Mucosa of descending colon (tissue), 3 donors: ENCODE data around the gene ERMP1. TPM values are rescaled to one million over a fixed set of nuclear protein-coding genes. Genes with fewer than 3 reads are reported as not detected.
"Not testable (repeated sequence)": the region's sequence is repeated elsewhere in the genome, so short reads cannot be mapped to it uniquely, and the experiment has no call there.

ENCODE experiments used
- ATAC-seq: fragments of 200-7000 bp; cut with Tn5 transposase; one replicate; pipeline ENCODE4 v1.9.1; 2020; ENCODE audit warnings: mild to moderate bottlenecking, moderate library complexity
- DNase-seq, 3 donors: peaks; one replicate each; pipeline ENCODE4 v3.0.0-alpha.2; 2020
- H3K36me3 ChIP-seq: fragments of 200-600 bp; one replicate; pipeline ENCODE4 v1.8.0; 2021; ENCODE audit warnings: low read depth, mild to moderate bottlenecking
- H3K4me1 ChIP-seq: fragments of 200-600 bp; one replicate; pipeline ENCODE4 v1.8.0; 2021; ENCODE audit warnings: low read depth, mild to moderate bottlenecking
- H3K4me3 ChIP-seq: fragments of 200-600 bp; one replicate; pipeline ENCODE4 v1.8.0; 2021; ENCODE audit warnings: mild to moderate bottlenecking
- H3K9me3 ChIP-seq: fragments of 200-600 bp; one replicate; pipeline ENCODE4 v1.8.0; 2021; ENCODE audit warnings: mild to moderate bottlenecking
- intact Hi-C, 2 donors: fragments of 100-400 bp; cut with DNase I in 1 of 2; cut with micrococcal nuclease in 1 of 2; formaldehyde crosslinking; loops; one replicate each; pipeline versions ENCODE4 v1.11.0 to v1.11.1; 2022; cut with DNase I, micrococcal nuclease
- total RNA-seq, 3 donors: library from RNA; stranded (reverse); fragmentation: NEBNext Ultra II Directional in 2 of 3; extraction: Animal tissue kit (Norgen Biotek cat#: 25700) in 2 of 3; gene quantifications; one replicate each; pipeline versions ENCODE4 v1.2.1 to v1.2.4, GENCODE V29; 2021 to 2023
- TF ChIP-seq, protein P1 (sequence below): fragments of 200-600 bp; IDR thresholded peaks from one replicate; pipeline ENCODE4 v1.8.0; 2022; ENCODE audit warnings: antibody characterized with exemption, mild to moderate bottlenecking
- donor health status: DM: no; HTN: no; CAD: no; lungs with moderate emphysema.
- donor health status: DM: no; HTN: no; CAD: no.
- donor health status: DM: no; HTN: yes; CAD: no.

Gene ERMP1
- total RNA-seq, 3 donors from 2014 or later, result 29.5 to 60.6 (median 34.1) TPM

GRCh38 chr9:5786370-5787127 is 46.4 kb downstream of the ERMP1 start:
- no peak overlapping the region for H3K4me3 ChIP-seq
- TF ChIP-seq, protein P1, sequence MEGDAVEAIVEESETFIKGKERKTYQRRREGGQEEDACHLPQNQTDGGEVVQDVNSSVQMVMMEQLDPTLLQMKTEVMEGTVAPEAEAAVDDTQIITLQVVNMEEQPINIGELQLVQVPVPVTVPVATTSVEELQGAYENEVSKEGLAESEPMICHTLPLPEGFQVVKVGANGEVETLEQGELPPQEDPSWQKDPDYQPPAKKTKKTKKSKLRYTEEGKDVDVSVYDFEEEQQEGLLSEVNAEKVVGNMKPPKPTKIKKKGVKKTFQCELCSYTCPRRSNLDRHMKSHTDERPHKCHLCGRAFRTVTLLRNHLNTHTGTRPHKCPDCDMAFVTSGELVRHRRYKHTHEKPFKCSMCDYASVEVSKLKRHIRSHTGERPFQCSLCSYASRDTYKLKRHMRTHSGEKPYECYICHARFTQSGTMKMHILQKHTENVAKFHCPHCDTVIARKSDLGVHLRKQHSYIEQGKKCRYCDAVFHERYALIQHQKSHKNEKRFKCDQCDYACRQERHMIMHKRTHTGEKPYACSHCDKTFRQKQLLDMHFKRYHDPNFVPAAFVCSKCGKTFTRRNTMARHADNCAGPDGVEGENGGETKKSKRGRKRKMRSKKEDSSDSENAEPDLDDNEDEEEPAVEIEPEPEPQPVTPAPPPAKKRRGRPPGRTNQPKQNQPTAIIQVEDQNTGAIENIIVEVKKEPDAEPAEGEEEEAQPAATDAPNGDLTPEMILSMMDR, result no peak
- H3K36me3 ChIP-seq, result no peaks in the 10 kb centered on the region
- H3K4me1 ChIP-seq, result no peaks in the 10 kb centered on the region
- DNase-seq, result no peak
- peak; percentile 25 for ATAC-seq
- no peaks in the 10 kb centered on the region for H3K9me3 ChIP-seq
- intact Hi-C loops, result no loop called here

DNA sequence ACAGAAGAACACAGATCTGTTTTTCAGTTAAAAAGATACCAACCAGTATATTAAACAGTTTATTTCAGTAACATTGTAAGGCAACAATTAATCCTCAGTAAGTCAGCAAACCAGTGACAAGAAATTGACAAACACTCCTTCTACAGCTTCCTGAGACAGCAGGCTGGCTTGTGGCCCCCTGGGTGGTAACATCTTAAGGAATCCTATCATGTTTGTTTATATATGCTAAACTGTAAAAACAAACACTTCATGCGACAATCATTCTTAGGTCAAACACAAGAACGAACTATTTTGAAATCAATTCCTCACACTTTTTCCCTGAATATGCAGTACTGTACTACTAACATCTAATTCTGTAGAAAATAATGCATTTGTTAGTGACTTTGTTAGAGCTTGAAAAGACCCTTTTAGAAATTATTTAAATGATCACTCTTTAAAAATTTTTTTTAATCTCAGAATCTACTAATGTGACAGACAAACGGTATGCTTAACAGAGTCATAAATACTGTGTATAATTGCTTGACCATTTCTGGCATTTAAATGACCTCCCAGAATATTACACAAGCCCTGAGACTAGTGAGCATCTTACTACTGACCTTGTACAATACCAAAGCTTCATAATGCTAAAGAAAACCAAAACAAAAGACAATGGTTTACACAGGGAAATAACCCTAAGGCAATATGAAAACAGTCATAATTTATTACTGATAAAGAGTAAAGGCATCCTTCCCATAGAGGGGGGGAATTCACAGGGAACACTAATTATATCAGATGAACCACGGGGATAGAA is 48.2 kb downstream of the ERMP1 start:
- intact Hi-C loops, result no loop called here
- no peak overlapping the region for H3K4me3 ChIP-seq
- H3K4me1 ChIP-seq, result no peaks in the 10 kb centered on the region
- no peak for DNase-seq
- H3K9me3 ChIP-seq, result peaks cover under 1% of the 10 kb centered on the region
- H3K36me3 ChIP-seq, result no peaks in the 10 kb centered on the region
- no peak for ATAC-seq
- TF ChIP-seq, protein P1, result no peak

DNA sequence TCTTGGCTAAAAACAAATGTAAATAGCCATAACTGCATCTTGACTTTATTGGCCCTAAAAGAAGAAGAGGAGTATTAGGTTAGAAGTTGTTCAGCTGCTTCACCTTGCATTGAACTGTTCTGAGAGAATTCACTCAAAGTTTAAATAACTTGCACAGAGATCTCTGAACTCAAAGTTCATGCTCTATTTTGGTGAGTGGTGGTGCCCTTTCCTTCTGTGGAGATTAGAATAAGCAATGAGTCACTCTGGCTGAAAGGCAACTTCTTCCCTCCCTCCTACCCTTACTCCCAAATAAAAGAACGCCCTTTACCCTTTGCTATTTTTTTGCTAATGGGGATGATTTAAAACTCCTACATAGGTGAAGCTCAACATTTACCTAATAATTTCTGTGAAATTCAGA is 48.9 kb downstream of the ERMP1 start:
- H3K36me3 ChIP-seq, result peaks cover 4% of the 10 kb centered on the region
- intact Hi-C loops, result no loop called here
- H3K4me3 ChIP-seq, result no peak overlapping the region
- H3K9me3 ChIP-seq, result peaks cover 8% of the 10 kb centered on the region
- H3K4me1 ChIP-seq, result no peaks in the 10 kb centered on the region
- TF ChIP-seq, protein P1, result no peak
- ATAC-seq, result no peak
- DNase-seq, result no peak

DNA sequence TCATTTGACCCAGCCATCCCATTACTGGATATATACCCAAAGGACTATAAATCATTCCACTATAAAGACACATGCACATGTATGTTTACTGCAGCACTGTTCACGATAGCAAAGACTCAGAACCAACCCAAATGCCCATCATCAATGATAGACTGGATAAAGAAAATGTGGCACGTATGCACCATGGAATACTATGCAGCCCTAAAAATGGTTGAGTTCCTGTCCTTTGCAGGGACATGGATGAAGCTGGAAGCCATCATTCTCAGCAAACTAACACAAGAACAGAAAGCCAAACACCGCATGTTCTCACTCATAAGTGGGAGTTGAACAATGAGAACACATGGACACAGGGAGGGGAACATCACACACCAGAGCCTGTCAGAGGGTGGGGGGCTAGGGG is 49.5 kb downstream of the ERMP1 start:
- DNase-seq, H3K36me3 ChIP-seq, H3K4me3 ChIP-seq: not testable (repeated sequence)

DNA sequence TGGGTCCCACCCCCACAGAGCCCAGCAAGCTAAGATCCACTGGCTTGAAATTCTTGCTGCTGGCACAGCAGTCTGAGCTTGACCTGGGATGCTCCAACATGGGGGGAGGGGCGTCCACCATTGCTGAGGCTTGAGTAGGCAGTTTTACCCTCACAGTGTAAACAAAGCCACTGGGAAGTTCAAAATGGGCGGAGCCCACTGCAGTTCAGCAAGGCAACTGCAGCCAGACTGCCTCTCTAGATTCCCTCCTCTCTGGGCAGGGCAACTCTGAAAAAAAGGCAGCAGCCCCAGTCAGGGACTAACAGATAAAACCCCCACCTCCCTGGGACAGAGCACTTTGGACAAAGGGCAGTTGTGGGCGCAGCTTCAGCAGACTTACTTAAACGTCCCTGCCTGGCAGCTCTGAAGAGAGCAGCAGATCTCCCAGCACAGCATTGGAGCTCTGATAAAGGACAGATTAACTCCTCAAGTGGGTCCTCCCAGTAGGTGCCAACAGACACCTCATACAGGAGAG is 53.2 kb downstream of the ERMP1 start:
- DNase-seq (peak in 1 of 3 donors; percentile 23), ATAC-seq (peak; percentile 16)
- H3K9me3 ChIP-seq, result peaks cover 14% of the 10 kb centered on the region
- intact Hi-C loops, H3K4me3 ChIP-seq, H3K4me1 ChIP-seq: not testable (repeated sequence)
- peaks cover 13% of the 10 kb centered on the region for H3K36me3 ChIP-seq

More for the DNA sequence above, 49.5 kb downstream of the ERMP1 start:
- ATAC-seq, intact Hi-C loops, H3K4me1 ChIP-seq: not testable (repeated sequence)
- peaks cover 14% of the 10 kb centered on the region for H3K9me3 ChIP-seq

- H3K4me1 ChIP-seq, result no peaks in the 10 kb centered on the region
- peaks cover 14% of the 10 kb centered on the region for H3K9me3 ChIP-seq
- ATAC-seq (no peak), DNase-seq (no peak)
- TF ChIP-seq, protein P1, result no peak
- no peak overlapping the region for H3K4me3 ChIP-seq
- H3K36me3 ChIP-seq, result peaks cover 13% of the 10 kb centered on the region
- intact Hi-C loops, result no loop called here
Observed at GRCh38 chr9:5778805-5779204, 54.1 kb downstream of the ERMP1 start.
